ENCODE measurements around the gene XK.
A peak's percentile ranks its signal among the peaks of the same experiment; 100 is the strongest.
"Not testable (repeated sequence)": the region's sequence is repeated elsewhere in the genome, so short reads cannot be mapped to it uniquely, and the experiment has no call there.

The XK gene

DNA sequence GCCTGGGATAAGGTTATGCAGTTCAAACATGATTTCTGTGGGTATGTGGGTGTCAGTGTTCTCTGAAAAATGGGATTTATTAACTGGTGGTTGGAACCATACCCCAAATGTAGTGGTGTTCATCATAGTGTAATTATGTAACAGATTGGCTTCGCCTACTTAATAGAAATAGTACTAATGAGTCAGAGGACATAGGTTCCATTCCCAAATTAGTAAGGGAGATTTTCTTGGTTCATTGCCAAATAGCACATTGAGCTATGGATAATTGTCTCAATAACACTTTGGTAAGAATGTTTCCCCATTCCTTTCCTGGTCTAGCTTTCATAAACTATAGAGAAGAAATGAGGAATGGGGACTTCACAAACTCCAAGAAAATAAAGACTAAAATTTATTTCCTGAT, 73.8 kb downstream of the XK start:
- peak; percentile 16 for DNase-seq

DNA sequence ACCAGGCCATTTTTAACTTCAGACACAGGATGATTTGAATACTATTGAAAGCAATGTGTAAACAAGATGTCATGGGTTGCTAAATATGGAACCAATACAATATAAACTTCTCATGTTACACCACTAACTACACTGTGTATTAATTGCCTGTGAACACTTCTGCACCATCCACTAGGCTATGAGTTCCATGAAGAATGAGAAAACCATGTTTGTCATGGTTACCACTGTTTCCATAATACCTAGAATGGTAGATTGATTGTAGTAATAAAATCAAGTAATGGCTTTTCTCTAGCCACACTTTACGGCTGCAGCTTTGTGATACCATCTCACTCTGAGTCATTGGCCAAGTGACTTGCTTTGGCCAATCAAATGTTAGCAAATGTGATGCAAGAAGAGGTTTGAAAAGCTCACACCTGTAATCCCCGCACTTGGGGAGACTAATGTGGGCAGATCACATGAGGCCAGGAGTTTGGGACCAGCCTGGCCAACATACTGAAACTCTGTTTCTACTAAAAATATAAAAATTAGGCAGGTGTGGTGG, 74.4 kb downstream of the XK start:
- peak; percentile 10 for DNase-seq

DNA sequence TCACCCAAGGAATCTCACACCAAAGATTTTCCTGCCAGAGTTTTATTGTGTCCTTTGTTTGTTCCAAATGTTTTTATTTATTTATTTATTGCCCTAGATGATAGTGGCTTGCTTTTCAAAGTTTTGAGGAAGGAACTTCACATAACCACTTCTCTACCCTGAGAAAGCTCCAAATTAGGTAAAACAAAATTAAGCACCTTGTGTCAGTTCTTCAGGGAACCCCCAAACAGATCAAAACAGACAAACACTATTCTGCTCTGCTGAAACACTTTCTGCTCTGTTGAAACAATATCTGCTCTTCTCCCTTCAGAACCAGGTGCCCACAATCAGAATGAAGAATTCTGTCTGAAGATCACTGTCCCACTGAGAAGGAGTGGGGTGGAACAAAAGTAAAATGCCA, 77.8 kb downstream of the XK start:
- no peak for DNase-seq

DNA sequence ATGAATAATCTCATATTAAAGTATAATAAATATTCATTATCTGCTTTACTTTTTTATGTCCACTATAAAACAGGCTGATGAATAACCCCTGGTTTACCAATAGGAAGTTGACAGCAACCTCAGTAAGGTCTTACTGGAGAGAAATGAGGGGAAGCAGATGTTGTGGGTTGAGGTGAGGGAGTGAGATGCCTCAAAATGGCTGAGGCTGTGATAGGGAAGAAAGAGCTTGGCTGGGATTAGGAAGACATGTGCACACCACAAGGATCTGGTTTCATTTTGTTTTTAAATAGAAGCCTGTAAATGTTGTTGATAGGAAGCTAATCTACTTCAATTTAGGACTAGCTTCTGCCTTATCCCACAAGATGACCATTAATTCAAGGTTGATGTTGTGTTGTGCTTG, 79.9 kb downstream of the XK start:
- no peak for DNase-seq

DNA sequence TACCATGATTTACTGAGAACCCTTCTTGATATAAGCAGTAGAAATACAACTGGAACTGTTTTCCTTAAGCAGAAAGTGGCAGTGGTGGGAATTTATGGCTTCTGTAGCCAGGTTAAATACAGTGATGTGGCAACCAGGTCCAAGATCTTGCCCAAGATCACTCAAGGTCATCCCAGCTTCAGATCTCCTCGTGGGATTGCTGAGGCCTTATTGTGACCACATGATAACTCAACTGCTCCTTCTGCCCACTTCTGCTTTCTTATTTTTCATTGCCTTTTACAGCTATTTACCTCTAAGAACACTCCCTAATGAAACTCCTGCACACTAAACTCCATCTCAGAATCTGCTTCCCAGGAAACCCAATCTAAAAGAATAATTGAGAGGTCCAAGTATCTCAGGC, 81.8 kb downstream of the XK start:
- DNase-seq, result no peak

DNA sequence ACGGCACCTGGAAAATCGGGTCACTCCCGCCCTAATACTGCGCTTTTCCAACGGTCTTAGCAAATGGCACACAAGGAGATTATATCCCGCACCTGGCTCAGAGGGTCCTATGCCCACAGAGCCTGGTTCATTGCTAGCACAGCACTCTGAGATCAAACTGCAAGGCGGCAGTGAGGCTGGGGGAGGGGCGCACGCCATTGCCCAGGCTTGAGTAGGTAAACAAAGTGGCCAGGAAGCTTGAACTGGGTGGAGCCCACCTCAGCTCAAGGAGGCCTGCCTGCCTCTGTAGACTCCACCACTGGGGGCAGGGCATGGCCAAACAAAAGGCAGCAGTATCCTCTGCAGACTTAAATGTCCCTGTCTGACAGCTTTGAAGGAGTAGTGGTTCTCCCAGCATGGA, 83.3 kb downstream of the XK start:
- not testable (repeated sequence) for DNase-seq

DNA sequence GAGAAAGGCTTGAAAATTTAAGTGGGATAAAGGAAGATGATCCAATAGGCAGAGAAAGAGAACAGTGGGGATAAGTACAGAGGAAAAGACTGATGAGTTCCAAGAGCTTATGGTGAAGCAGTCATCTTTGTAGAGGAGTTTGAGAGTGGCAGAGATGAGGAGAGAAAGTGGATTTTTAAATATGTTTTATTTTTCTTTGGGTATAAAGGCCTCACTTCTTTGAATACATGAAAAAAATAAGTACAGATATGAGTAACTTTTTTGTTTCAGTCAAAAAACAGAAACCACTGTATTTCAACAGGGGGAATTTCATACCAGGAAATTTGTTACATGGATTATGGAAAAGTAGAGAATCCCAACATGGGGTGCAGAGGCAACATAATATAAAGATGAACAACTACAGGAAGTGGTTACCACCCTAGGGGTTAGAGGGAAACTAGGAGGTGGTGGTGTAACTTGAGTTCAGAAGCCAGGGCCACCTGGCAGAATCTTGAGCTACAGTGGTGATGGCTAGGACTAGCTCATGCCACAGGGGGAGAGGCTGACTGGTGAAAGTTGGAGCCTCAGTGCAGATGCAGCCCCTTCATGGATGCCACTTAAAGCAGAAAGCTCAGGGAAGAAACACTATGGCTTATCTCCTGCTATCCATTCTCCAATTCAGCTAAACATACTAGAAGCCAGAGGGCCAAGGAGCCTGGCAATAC, 90.8 kb downstream of the XK start:
- no peak for DNase-seq

DNA sequence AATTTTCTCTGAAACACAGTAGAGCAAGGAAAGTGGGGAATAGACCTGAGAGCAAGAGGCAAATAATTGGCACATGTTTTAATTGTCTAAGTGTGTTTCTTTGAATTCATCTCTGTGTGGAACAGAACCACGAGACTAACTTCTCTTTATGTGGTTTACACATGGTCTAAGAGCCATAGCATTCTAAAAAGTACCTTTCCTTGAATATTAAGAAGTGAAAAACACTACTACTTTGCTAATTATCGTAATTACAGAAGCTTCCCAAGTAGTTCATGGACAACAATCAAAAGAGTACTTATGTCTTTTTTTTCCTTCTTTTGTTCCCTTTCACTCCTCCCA, 91.4 kb downstream of the XK start:
- DNase-seq, result no peak

DNA sequence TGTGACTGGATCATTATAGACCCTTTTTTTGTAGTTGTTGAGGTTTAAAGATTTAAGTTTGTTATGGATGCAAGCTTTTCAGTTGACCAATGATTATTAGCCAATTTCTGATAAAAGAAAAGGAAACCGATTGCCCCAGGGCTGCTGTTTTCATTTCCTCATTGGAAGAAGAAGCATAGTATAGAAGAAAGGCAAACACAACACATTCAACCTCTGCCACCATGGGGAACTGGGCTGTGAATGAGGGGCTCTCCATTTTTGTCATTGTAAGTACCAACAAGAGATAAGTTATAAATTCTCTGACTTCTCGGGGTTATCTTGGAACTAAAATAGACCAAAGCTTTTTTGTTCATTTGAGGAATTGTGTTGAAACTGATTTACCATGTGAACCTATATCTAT, 94.3 kb downstream of the XK start, which contains the start of gene CYBB:
Gene CYBB, plus strand, starts transcription at position 203 of the 400 bp plus-strand sequence. Its CDS starts 19 bp downstream, at position 222.
- DNase-seq, result no peak

DNA sequence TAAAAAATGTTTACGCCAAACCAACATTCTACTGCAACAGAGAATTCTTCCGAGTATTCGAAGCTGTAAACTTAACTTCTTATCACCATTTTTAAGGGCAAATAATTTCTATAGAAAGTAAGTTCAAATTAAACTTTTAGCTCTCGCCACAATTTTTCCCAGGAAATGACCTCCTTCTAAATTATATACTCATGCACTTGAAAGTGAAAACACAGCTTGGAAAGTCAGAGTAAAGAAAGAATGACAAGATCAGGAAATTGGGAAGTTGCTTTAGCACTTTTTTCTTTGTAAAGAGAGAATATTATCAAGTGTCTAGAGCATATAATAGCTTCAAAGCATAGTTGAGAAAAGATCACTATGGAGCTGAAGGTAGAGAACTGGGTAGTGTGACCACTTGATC, 95.5 kb downstream of the XK start:
- no peak for DNase-seq

Data from NCI-H69 (cell line).